H1 (cell line): ENCODE data around the gene TMEM54. TPM values are rescaled to one million over a fixed set of nuclear protein-coding genes. Genes with fewer than 3 reads are reported as not detected.

ENCODE experiments used
- CTCF ChIA-PET: fragments of 300-600 bp; sonication (Branson Sonifier 250); formaldehyde crosslinking; loops from one replicate; lab custom pipeline; 2021; ENCODE audit not compliant: partially characterized antibody; lab: Charles Lee
- POLR2A ChIA-PET: fragments of 300-600 bp; sonication (Branson Sonifier 250); formaldehyde crosslinking; loops from one replicate; lab custom pipeline; 2021; ENCODE audit warnings: inconsistent platforms; ENCODE audit not compliant: partially characterized antibody; lab: Charles Lee
- DNase-seq, 2 experiments: peaks; one replicate each; pipeline versions ENCODE4 v3.0.0 to v3.0.0-alpha.2; 2010 to 2022; ENCODE audit warnings: low spot score in 2 of 2, low read depth in 1 of 2, mixed read lengths in 1 of 2
- FAIRE-seq: peaks from 2 replicates; lab custom pipeline; 2011; peaks lifted over from hg19 to GRCh38; lab: Jason Lieb, UNC
- H2AFZ ChIP-seq: 2 replicates; pipeline ENCODE4 v1.8.1; 2012; ENCODE audit warnings: low read length, inconsistent platforms
- H2AK5ac ChIP-seq: 2 replicates; pipeline ENCODE4 v1.6.1; 2013; ENCODE audit warnings: low read depth, low read length
- H2BK120ac ChIP-seq: replicated peaks from 2 replicates; pipeline ENCODE3; 2013; ENCODE audit warnings: low read depth, low read length, inconsistent platforms
- H2BK12ac ChIP-seq: 2 replicates; pipeline ENCODE4 v1.6.1; 2013; ENCODE audit warnings: low read depth, low read length
- H2BK15ac ChIP-seq: 2 replicates; pipeline ENCODE4 v1.6.1; 2013; ENCODE audit warnings: low read length
- H2BK20ac ChIP-seq: 2 replicates; pipeline ENCODE4 v1.6.1; 2013; ENCODE audit warnings: low read length
- H2BK5ac ChIP-seq: 2 replicates; pipeline ENCODE4 v1.6.1; 2013; ENCODE audit warnings: low read depth, low read length
- H3K14ac ChIP-seq: 2 replicates; pipeline ENCODE4 v1.6.1; 2013; ENCODE audit warnings: inconsistent platforms; ENCODE audit not compliant: insufficient read length
- H3K18ac ChIP-seq: 2 replicates; pipeline ENCODE4 v1.6.1; 2013; ENCODE audit warnings: low read length; ENCODE audit errors: extremely low read depth
- H3K23ac ChIP-seq: 2 replicates; pipeline ENCODE4 v1.6.1; 2013; ENCODE audit warnings: inconsistent platforms; ENCODE audit not compliant: insufficient read length
- H3K23me2 ChIP-seq: 2 replicates; pipeline ENCODE4 v1.6.1; 2013; ENCODE audit warnings: low read depth, low read length
- H3K27ac ChIP-seq: 2 replicates; pipeline ENCODE4 v1.6.1; 2011; ENCODE audit warnings: low read depth, low read length, inconsistent platforms
- H3K27me3 ChIP-seq, 4 experiments: replicated peaks in 1 of 4; 1 replicate in 1 of 4; 2 replicates in 3 of 4; pipeline versions ENCODE4 v1.6.1 to v1.8.1; 2011 to 2013; ENCODE audit warnings: low read length in 3 of 4, mild to moderate bottlenecking in 3 of 4, inconsistent platforms in 2 of 4, mixed read lengths in 2 of 4, moderate library complexity in 1 of 4; ENCODE audit not compliant: control insufficient read depth in 3 of 4, insufficient read depth in 3 of 4; ENCODE audit errors: extremely low read depth in 1 of 4
- H3K36me3 ChIP-seq, 4 experiments: 2 replicates each; pipeline versions ENCODE4 v1.6.1 to v1.8.1; 2011 to 2013; ENCODE audit warnings: mild to moderate bottlenecking in 4 of 4, low read length in 3 of 4, moderate library complexity in 2 of 4, control low read depth in 1 of 4, inconsistent platforms in 1 of 4; ENCODE audit not compliant: insufficient read depth in 4 of 4, control insufficient read depth in 2 of 4
- H3K4ac ChIP-seq: replicated peaks from 2 replicates; pipeline ENCODE3; 2013; ENCODE audit warnings: low read length, low read depth, mixed read lengths, inconsistent platforms; ENCODE audit not compliant: insufficient read length
- H3K4me1 ChIP-seq, 4 experiments: replicated peaks in 1 of 4; 1 replicate in 1 of 4; 2 replicates in 3 of 4; pipeline versions ENCODE4 v1.6.1 to v1.8.1; 2011 to 2013; ENCODE audit warnings: low read length in 3 of 4, inconsistent platforms in 2 of 4, mixed read lengths in 1 of 4; ENCODE audit not compliant: insufficient read depth in 4 of 4, control insufficient read depth in 3 of 4
- H3K4me2 ChIP-seq, 2 experiments: 2 replicates each; pipeline versions ENCODE4 v1.6.1 to v1.8.1; 2011 to 2013; ENCODE audit warnings: low read depth in 2 of 2, low read length in 2 of 2, control low read depth in 1 of 2, inconsistent platforms in 1 of 2, mild to moderate bottlenecking in 1 of 2; ENCODE audit not compliant: insufficient read depth in 1 of 2
- H3K4me3 ChIP-seq, 4 experiments: fragments of 200-600, 300-600 bp in 1 of 4; sonication (generic), shearing (Covaris generic), sonication (Bioruptor Twin) in 1 of 4; 2 replicates each; pipeline versions ENCODE4 v1.5.1 to v1.8.1; 2011 to 2016; ENCODE audit warnings: low read length in 4 of 4, low read depth in 3 of 4, control low read depth in 2 of 4, inconsistent platforms in 2 of 4, mild to moderate bottlenecking in 2 of 4, mixed read lengths in 1 of 4, moderate library complexity in 1 of 4; ENCODE audit not compliant: insufficient read depth in 2 of 4; ENCODE audit errors: extremely low read depth in 1 of 4
- H3K56ac ChIP-seq: replicated peaks from 2 replicates; pipeline ENCODE3; 2013; ENCODE audit warnings: low read depth, mild to moderate bottlenecking, mixed read lengths, low read length, inconsistent platforms; ENCODE audit not compliant: insufficient read length
- H3K79me1 ChIP-seq: 2 replicates; pipeline ENCODE4 v1.6.1; 2013; ENCODE audit warnings: low read depth, low read length, control low read depth
- H3K79me2 ChIP-seq, 2 experiments: 2 replicates each; pipeline versions ENCODE4 v1.6.1 to v1.8.1; 2012 to 2013; ENCODE audit warnings: low read length in 2 of 2, mild to moderate bottlenecking in 2 of 2, inconsistent platforms in 1 of 2; ENCODE audit not compliant: insufficient read depth in 2 of 2, control insufficient read depth in 1 of 2
- H3K9ac ChIP-seq, 4 experiments: replicated peaks in 1 of 4; 1 replicate in 1 of 4; 2 replicates in 3 of 4; pipeline versions ENCODE4 v1.6.1 to v1.8.1; 2011 to 2013; ENCODE audit warnings: low read depth in 3 of 4, low read length in 3 of 4, control low read depth in 2 of 4, mild to moderate bottlenecking in 2 of 4, moderate library complexity in 2 of 4, inconsistent platforms in 1 of 4; ENCODE audit errors: extremely low read depth in 1 of 4
- H3K9me3 ChIP-seq, 2 experiments: 2 replicates each; pipeline versions ENCODE4 v1.6.1 to v1.8.1; 2012 to 2013; ENCODE audit warnings: mild to moderate bottlenecking in 2 of 2, moderate library complexity in 2 of 2, control low read depth in 1 of 2, inconsistent platforms in 1 of 2, low read depth in 1 of 2, low read length in 1 of 2, mixed read lengths in 1 of 2; ENCODE audit not compliant: insufficient read depth in 2 of 2
- H4K20me1 ChIP-seq, 2 experiments: replicated peaks in 1 of 2; 2 replicates each; pipeline versions ENCODE3 to v1.8.1; 2011 to 2013; ENCODE audit warnings: inconsistent platforms in 2 of 2, low read length in 2 of 2, mild to moderate bottlenecking in 1 of 2; ENCODE audit not compliant: insufficient read depth in 2 of 2, control insufficient read depth in 1 of 2
- H4K5ac ChIP-seq: 2 replicates; pipeline ENCODE4 v1.6.1; 2013; ENCODE audit warnings: low read length, low read depth, mixed read lengths, inconsistent platforms; ENCODE audit not compliant: insufficient read length
- H4K8ac ChIP-seq: 2 replicates; pipeline ENCODE4 v1.8.0; 2013; ENCODE audit warnings: mild to moderate bottlenecking, moderate library complexity, low read length, inconsistent platforms; ENCODE audit not compliant: insufficient read depth; ENCODE audit errors: extremely low read depth
- H4K91ac ChIP-seq: replicated peaks from 2 replicates; pipeline ENCODE3; 2013; ENCODE audit warnings: low read length, mixed read lengths, inconsistent platforms; ENCODE audit not compliant: insufficient read length
- ATF2 ChIP-seq: IDR thresholded peaks from 2 replicates; pipeline ENCODE4 v1.6.1; 2012; ENCODE audit warnings: low read length, inconsistent platforms
- BCL11A ChIP-seq, 2 experiments: IDR thresholded peaks; one replicate each; pipeline ENCODE4 v1.6.1; 2011; ENCODE audit warnings: low read depth in 2 of 2, low read length in 2 of 2, mild to moderate bottlenecking in 2 of 2
- CBX5 ChIP-seq: fragments of 300-800, 300-1000 bp; sonication (generic); IDR thresholded peaks from 2 replicates; pipeline ENCODE4 v1.7.1; 2016; ENCODE audit warnings: antibody characterized with exemption, low read length, low read depth
- CBX8 ChIP-seq: fragments of 300-800, 300-1000 bp; sonication (generic); IDR thresholded peaks from 2 replicates; pipeline ENCODE4 v1.7.1; 2016; ENCODE audit warnings: low read depth, low read length, borderline replicate concordance
- CHD1 ChIP-seq: IDR thresholded peaks from 2 replicates; pipeline ENCODE4 v1.6.1; 2012; ENCODE audit warnings: low read depth, low read length, improper control_type of control experiment
- CREB1 ChIP-seq: IDR thresholded peaks from 2 replicates; pipeline ENCODE4 v1.6.1; 2012; ENCODE audit warnings: inconsistent platforms
- GTF2F1 ChIP-seq: IDR thresholded peaks from 2 replicates; pipeline ENCODE4 v1.6.1; 2012; ENCODE audit warnings: low read depth, low read length, improper control_type of control experiment, borderline replicate concordance
- HDAC6 ChIP-seq: IDR thresholded peaks from one replicate; pipeline ENCODE4 v1.7.1; 2012; ENCODE audit warnings: low read depth, mild to moderate bottlenecking, inconsistent platforms, low read length, moderate library complexity
- KDM1A ChIP-seq: fragments of 200-600, 300-600 bp; sonication (generic); IDR thresholded peaks from 2 replicates; pipeline ENCODE4 v1.7.1; 2016; ENCODE audit warnings: mild to moderate bottlenecking, low read length, borderline replicate concordance
- SP2 ChIP-seq: IDR thresholded peaks from 2 replicates; pipeline ENCODE4 v1.6.1; 2012; ENCODE audit warnings: mild to moderate bottlenecking, low read length, inconsistent platforms
- SP4 ChIP-seq: IDR thresholded peaks from 2 replicates; pipeline ENCODE4 v1.6.1; 2012; ENCODE audit warnings: low read length, inconsistent platforms
- SRF ChIP-seq: IDR thresholded peaks from 2 replicates; pipeline ENCODE4 v1.6.1; 2011; ENCODE audit warnings: mild to moderate bottlenecking, low read depth, low read length, moderate library complexity
- SUZ12 ChIP-seq: fragments of 200-600 bp; sonication (generic); IDR thresholded peaks from 2 replicates; pipeline ENCODE4 v1.6.1; 2012; ENCODE audit warnings: mild to moderate bottlenecking, inconsistent platforms, low read length, moderate library complexity, mixed read lengths
- TCF12 ChIP-seq: IDR thresholded peaks from 2 replicates; pipeline ENCODE4 v1.6.1; 2011; ENCODE audit warnings: low read depth, mild to moderate bottlenecking, low read length
- WGBS, 2 experiments: shearing (Covaris generic) in 1 of 2; methylation state at CpG; one replicate each; pipeline versions ENCODE4 v1.1.6 to v1.1.7; 2013 to 2015; ENCODE audit warnings: low lambda C conversion rate in 2 of 2, mixed read lengths in 2 of 2, inconsistent platforms in 1 of 2, low coverage in 1 of 2, missing lambda C conversion rate in 1 of 2; ENCODE audit not compliant: insufficient replicate concordance in 2 of 2, insufficient coverage in 1 of 2, insufficient read length in 1 of 2; ENCODE audit errors: extremely low coverage in 1 of 2, missing lambda C conversion rate in 1 of 2; 5-methylcytosine and 5-hydroxymethylcytosine counted together
- polyA plus RNA-seq, 7 experiments: library from polyadenylated mRNA; depleted of rRNA in 3 of 7; stranded (reverse) in 5 of 7; unstranded in 2 of 7; fragments of >200 nt in 5 of 7; fragments of 200-250 nt in 2 of 7; gene quantifications; 1 replicate in 5 of 7; 2 replicates in 1 of 7; 4 replicates in 1 of 7; pipeline versions ENCODE4 v1.2.1 to v1.2.3, GENCODE V29; 2011 to 2013; ENCODE audit warnings: missing spikeins in 2 of 7, mixed read lengths in 2 of 7
- total RNA-seq: library from RNA; stranded (reverse); fragmentation: NEBNext Ultra II Directional; extraction: Animal tissue kit (Norgen Biotek cat#: 25700); gene quantifications from 2 replicates; pipeline ENCODE4 v1.2.1, GENCODE V29; 2021

Gene TMEM54
- total and polyA plus RNA-seq, 2 of the 8 experiments (the other 6 are each of a cell fraction or from before 2014, with no cell fraction given) = 9.5 to 58.7 TPM

DNA sequence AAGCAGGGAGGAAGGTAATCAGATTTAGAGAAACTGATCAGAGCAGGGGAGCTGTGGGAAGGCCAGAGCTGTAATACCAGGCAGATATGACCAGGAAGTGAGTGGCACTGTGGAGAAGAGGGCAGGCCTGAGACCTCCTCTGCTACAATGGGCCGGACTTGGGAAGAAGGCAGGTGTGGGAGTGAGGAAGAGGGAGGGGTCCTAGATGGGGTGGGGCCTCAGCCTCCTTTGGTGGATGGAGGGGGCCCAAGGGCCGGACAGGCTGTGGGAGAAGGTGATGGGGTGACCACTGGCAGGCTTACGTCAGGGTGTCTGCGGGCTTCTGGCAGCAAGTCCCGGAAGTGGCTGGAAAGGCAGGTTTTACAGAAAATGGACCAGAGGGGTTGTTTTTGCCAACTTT lies 19.9 kb downstream of the TMEM54 start:
- FAIRE-seq (no peak), DNase-seq (no peak)
- 83% methylated on average over 5 of the region's 5 CpGs; no CpG with 5 or more reads in 1 of the 2 experiments for WGBS, 2 experiments
- TF ChIP-seq SRF (no peak), BCL11A (IDR thresholded peaks at IDR 0.05; ENCODE audit: low read depth in 2 of 2, low read length in 2 of 2) (no peak), SP4 (no peak), CBX5 (no peak), KDM1A (no peak), CBX8 (no peak), CREB1 (no peak), CHD1 (no peak), SP2 (no peak), GTF2F1 (no peak), TCF12 (no peak), SUZ12 (no peak), ATF2 (no peak), HDAC6 (no peak)

More for the DNA sequence above, 19.9 kb downstream of the TMEM54 start:
- Histone ChIP-seq H3K23me2 (peaks cover 3% of the 10 kb centered on the region; the same call in 1 of the 2 replicates), H3K56ac (no peak overlapping the region), H3K27me3 (peaks cover 3 to 16% (median 11%) of the 10 kb centered on the region in 4 experiments; a peak in 6 of 7 replicates), H4K20me1 (peaks cover 0 to 5% of the 10 kb centered on the region in 2 experiments), H4K91ac (no peak overlapping the region), H3K27ac (no peak overlapping the region), H3K79me1 (no peaks in the 10 kb centered on the region), H3K9me3 (no peaks in the 10 kb centered on the region), H4K8ac (no peak overlapping the region), H2BK120ac (no peak overlapping the region), H3K14ac (no peak overlapping the region), H2AK5ac (no peak overlapping the region), H4K5ac (no peak overlapping the region), H2BK5ac (no peak overlapping the region), H3K79me2 (no peaks in the 10 kb centered on the region), H3K4me2 (no peak overlapping the region; a peak in 1 of 4 replicates), H2AFZ (no peak overlapping the region), H3K4me1 (peaks cover 0 to 26% (median 14%) of the 10 kb centered on the region in 4 experiments; a peak in 6 of 7 replicates), H2BK15ac (no peak overlapping the region), H2BK12ac (no peak overlapping the region), H3K18ac (no peak overlapping the region), H3K4ac (no peak overlapping the region), H3K4me3 (no peak overlapping the region), H3K23ac (no peak overlapping the region), H3K9ac (no peak overlapping the region), H2BK20ac (no peak overlapping the region), H3K36me3 (no peaks in the 10 kb centered on the region)
- POLR2A ChIA-PET = interaction anchor here (1.2 kb wide), 1 partner anchor 12 kb away, joined by 3 read pairs; no protein-coding TSS in a partner anchor
- CTCF ChIA-PET = interaction anchor here (0.9 to 19.0 kb wide), 4 partner anchors 9 to 204 kb away, joined by 4 to 382 read pairs (median 10); partner anchors contain the start of gene HPCA
